ENCODE results near the gene TRIM67.
"Not testable (repeated sequence)": the region's sequence is repeated elsewhere in the genome, so short reads cannot be mapped to it uniquely, and the experiment has no call there.

TRIM67 gene

GRCh38 chr1:231161667-231162296 lies at the start of gene TRIM67:
TSS of gene TRIM67 (plus strand) at chr1:231162058. CDS start at chr1:231162970, 912 bp downstream.
- DNase-seq = no peak

DNA sequence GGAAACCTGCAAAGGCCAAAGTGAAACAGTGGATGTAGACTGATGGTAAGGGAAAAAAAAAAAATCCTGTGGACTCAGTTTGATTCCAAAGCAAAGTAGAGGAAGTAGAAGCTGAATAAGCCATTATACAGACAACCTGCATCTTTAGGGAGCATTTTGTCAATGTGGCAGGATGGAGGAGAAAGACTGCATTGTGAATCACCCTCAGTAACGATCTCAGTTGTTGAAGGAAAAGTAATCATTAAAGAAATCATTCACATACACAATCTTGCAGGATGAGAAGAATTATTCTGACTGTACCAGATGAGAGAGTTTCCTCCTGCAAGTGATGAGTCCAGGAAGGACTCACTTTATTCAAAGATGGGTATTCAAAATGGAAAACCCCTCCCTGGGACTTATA lies 45.1 kb upstream of the TRIM67 start:
- DNase-seq = no peak

DNA sequence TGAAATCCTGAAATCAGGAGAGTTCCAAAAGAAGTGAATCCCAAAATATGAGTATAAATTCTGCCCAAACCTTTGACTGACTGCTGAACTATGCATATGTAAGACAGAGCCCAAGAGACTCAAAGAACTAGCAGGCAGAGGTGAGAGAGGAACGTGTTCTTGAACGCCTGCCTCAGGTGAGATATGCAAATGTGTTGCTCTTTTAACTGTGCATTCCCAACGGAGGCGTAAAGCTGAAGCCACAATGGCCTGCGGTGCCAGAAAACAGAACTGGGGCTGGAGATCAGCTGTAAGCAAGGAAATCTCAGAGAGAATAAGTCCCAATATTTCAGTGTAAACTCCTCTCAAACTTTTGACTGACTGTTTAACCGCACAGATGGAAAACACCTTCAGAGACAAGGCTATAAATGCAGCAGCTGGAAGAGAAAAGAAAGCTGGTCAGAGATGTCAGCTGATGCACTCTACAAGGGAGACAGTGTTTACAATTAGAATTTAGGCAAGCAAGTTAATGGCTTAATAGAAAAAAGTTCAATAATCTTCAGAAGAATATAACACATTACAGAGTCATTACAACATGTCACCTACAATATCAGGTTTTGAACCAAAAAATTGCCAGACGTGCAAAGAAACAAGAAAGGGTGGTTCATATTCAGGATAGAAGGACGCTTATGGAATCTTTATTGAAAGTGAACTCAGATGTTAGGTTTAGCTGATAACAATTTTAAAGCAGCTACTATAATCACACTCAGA lies 43.0 kb upstream of the TRIM67 start:
- no peak for DNase-seq

DNA sequence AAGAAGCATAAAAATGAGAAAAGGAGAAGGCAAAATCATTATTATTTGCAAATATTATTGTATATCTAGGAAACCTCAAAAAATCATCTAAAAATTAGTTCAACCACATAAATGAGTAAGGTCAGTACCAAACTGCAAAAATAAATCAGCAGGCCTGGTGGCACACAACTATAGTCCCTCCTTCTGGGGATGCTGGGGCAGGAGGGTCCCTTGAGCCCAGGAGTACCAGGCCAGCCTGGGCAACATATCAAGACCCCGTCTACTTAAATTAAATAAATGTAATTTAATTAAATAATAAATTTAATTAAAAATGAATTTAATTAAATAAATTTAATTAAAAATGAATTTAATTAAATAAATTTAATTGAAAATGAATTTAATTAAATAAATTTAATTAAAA lies 40.3 kb upstream of the TRIM67 start:
- DNase-seq = no peak

- no peak for DNase-seq
These were observed 39.7 kb upstream of the TRIM67 start for GRCh38 chr1:231122143-231122542.

GRCh38 chr1:231124746-231125145 lies 37.1 kb upstream of the TRIM67 start:
- DNase-seq = no peak

DNA sequence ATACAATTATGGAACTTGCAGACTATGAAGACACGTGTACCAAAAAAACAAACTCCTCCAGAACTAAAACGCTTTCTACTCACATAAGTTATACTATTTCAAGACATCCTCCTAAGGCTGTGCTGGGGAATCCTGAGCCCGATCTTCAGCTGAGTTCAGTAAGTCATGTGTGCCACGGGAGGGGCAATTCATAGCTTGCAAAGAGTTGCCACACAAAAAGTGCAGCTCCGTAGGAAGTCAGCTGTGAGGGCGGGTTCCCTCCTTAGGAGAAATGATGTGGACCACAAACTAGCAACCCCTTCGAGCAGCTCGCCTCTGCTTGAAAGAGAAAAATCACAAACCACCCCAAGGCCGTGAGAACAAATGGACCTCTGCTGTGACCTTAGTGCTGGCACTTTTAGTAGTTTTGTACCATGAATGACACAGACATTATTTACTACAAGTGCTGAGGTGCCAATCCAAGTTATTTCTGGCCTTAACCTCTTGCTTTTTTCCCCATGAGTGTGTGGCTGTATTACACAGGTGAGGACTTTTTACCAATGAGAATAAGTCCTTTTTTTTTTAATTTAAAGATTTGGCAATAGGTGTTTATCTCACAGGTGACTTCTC lies 35.8 kb upstream of the TRIM67 start:
- no peak for DNase-seq

DNA sequence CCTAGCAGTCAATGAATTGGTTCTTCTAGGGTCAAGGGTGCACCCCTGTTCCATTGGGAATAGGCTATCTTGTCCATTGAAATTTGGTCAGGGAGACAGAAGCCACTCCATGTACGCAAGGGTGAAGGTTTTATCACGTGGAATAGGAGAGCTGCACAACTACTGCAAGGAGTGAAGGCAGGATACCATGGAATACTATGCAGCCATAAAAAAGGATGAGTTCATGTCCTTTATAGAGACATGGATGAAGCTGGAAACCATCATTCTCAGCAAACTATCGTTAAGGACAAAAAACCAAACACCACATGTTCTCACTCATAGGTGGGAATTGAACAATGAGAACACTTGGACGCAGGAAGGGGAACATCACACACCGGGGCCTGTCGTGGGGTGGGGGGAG lies 34.8 kb upstream of the TRIM67 start:
- DNase-seq = not testable (repeated sequence)

- not testable (repeated sequence) for DNase-seq
These were observed 33.4 kb upstream of the TRIM67 start for GRCh38 chr1:231128471-231128870.

GRCh38 chr1:231130544-231130943 lies 31.3 kb upstream of the TRIM67 start:
- DNase-seq = no peak

DNA sequence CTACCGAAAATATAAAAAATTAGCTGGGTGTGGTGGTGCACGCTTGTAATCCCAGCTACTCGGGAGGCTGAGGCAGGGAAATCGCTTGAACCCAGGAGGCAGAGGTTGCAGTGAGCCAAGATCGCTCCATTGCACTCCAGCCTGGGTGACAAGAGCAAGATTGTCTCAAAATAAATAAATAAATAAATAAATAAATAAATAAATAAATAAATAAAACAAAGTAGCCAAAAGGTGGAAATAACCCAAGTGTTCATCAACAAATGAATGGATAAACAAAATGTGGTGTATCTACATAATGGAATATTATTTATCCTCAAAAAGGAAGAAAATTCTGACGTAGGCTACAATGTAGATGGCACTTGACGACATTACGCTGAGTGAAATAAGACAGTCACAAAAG lies 29.3 kb upstream of the TRIM67 start:
- not testable (repeated sequence) for DNase-seq

DNA sequence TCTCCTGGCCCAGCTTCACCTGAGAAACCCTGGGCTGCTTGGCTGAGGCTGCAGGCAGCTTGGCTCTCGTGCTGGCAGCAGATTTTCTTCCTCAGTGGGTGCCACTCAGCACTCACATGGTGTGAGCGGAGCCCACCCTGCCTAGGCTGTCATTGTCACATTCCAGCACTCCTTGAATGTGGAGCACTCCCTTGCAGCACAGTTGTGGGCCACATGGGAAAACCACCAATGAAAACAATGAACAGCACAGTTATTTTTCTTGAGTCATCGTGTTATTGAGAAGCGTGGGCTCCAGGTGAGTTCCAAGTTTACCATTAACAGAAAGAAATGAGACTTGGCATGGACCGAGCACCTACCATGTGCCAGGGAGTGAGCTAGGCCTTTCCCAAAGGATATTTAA lies 27.2 kb upstream of the TRIM67 start:
- no peak for DNase-seq

GRCh38 chr1:231138236-231138635 lies 23.6 kb upstream of the TRIM67 start:
- DNase-seq = no peak

DNA sequence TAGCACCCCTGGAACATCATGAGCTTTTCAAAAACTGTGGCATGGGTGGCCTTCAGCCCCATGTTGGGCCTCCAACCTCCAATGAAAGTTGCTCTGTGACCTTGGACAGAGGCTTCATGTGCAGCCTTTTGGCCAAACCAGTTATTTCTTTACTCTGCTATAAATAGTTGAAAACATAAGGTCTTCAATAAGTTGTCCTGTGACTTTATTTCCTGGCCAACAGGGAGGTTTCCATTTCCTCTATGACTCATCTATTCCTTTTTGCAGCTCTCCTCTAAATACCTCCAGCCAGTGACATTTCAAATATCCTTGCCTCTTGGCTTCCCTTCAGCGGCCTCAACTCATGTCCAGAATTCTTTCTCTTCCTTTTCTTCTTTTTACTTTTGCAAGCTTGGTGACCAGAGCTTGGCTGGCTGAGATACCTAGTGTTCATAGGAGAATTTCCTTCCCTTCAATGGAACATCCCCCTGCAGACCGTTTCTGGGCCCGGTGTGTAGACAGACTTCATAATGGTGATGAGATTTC lies 22.7 kb upstream of the TRIM67 start:
- no peak for DNase-seq

DNA sequence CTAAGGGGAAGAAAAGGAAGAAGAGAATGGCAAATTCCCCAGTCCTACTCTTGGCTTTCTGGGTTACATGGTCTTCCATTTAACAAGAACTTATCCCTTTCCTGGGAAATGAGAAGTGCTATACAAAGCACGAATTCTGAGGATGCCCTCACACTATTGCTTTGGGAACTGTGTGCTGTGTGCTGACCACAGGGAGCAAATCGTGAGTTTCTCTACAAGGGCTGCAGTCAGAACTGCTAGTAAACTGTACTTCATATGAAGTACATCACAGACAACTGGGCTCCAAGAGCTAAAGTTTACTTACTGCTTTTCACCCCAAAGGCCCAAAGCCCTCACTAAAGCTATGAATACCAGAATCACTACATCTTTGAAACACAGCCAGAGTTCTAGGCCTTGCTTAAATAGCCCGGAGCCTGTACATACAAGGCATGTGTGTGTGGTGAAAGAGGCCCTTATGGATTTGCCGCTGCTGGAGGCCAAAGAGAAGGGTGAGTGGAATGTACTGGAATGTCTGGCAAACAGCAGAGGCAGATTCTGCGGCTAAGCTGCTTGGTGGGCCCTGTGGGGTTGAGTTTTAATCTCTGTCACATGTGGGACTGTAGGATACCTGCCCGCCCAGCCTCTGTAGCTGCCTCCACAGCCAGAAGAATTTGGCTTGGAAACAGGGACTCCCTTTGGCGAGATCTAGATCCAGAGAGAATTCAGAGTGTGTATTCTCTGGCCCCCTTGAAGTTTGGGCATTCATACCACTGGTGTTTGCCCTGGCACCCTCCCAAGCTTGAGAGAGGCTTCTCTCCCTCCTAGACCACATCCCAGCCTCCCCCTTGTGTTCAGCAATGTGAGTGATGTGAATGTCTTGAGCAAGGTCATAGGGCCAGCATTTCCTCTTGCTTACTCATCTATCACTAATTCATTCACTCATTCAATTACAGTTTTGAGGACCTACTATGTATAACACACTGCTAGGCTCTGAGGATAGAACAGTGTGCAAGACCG lies 21.9 kb upstream of the TRIM67 start:
- no peak for DNase-seq

- no peak for DNase-seq
These were observed 17.3 kb upstream of the TRIM67 start for GRCh38 chr1:231144416-231145193.

- DNase-seq = no peak
These were observed 14.0 kb upstream of the TRIM67 start for GRCh38 chr1:231147896-231148295.

DNA sequence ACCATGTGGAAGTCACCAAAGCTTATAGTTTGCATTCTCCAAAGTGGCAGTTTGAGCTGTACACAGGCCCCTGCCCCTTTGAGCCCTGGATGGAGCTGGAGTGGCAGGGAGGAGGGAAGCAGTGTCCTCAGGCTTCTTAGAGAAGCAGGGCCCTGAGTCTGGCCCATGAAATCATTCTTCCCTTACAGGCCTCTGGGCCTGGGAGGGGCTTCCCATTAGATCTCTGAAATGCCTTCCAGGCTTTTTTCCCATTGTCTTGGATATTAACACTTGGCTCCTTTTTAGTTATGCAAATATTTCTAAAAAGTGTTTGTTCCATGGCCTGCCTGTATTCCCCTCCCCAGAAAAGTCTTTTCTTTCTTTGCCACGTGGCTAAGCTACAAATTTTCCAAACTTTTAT lies 10.0 kb upstream of the TRIM67 start:
- DNase-seq = no peak

DNA sequence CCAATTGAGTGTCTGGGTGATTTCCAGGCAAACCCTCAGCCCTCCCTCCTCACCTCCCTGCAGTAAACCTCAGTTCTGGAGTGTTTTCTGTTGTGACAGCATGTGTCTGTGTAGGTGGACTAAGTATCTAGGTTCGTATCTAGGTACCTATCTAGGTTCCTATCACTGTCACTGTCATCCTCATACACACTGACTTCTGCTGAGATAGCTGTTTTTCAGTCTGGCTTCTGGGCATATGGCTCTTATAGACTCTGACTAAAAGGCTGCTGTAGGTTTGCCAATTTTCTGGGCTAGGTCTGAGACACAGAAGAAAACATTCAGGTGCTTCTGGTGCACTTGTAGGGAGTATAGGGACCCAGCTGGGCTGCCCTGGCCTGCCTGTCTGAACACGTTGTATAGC lies 8.1 kb upstream of the TRIM67 start:
- no peak for DNase-seq

GRCh38 chr1:231155808-231156207 lies 6.0 kb upstream of the TRIM67 start:
- no peak for DNase-seq

GRCh38 chr1:231157311-231157710 lies 4.5 kb upstream of the TRIM67 start:
- DNase-seq = no peak

GRCh38 chr1:231158141-231158540 lies 3.7 kb upstream of the TRIM67 start:
- DNase-seq = not testable (repeated sequence)

Data from stimulated activated CD8-positive, alpha-beta memory T cell treated with anti-CD3 and anti-CD28 coated beads, Interleukin-4, amount 100 ng/mL, for 48 hours (primary cell).